Measurements from ENCODE around the gene PCGF3.
"Not testable (repeated sequence)": the region's sequence is repeated elsewhere in the genome, so short reads cannot be mapped to it uniquely, and the experiment has no call there.

Gene PCGF3

DNA sequence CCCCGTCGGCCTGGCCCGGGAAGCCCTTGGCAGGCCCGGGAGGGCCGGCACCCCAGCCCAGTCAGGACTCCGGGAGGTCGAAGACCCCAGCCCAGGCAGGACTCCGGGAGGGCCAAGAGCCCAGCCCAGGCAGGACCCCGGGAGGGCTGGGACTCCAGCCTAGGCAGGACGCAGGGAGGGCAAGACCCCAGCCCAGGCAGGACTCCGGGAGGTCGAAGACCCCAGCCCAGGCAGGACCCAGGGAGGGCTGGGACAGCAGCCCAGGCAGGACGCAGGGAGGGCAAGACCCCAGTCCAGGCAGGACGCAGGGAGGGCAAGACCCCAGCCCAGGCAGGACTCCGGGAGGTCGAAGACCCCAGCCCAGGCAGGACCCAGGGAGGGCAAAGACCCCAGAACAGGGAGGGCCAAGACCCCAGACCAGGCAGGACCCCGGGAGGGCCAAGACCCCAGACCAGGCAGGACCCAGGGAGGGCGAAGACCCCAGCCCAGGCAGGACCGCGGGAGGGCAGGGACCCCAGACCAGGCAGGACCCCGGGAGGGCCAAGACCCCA lies 526 bp downstream of the PCGF3 start:
- not testable (repeated sequence) for FAIRE-seq

- no peak for FAIRE-seq
Measured at GRCh38 chr4:706834-707598, 1.4 kb downstream of the PCGF3 start.

DNA sequence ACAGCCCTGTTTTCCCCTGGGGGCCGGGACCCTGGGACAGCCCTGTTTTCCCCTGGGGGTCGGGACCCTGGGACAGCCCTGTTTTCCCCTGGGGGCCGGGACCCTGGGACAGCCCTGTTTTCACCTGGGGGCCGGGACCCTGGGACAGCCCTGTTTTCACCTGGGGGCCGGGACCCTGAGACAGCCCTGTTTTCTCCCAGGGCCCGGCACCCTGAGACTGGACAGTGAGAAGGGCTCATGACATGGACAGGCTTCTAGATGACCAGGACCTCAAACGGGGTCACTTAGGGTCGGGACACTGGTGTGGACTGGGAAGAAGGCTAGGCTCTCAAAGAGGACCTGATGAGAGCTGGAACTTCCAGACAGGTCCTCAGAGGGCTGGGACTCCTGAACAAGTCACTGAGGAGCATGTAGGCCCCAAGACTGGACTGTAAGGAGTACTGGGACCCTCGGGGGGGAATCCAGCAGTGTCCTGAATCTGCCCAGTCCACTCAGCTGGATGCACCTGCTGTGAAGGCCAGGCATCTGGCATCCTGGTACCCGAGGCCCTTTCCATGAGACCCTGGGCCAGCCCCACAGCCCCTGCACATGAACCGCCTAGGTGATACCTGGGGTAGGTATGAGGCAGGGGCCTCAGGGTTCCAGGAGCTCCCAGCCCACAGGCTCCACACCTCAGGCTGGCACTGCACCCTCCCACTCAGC lies 2.4 kb downstream of the PCGF3 start:
- no peak for FAIRE-seq

DNA sequence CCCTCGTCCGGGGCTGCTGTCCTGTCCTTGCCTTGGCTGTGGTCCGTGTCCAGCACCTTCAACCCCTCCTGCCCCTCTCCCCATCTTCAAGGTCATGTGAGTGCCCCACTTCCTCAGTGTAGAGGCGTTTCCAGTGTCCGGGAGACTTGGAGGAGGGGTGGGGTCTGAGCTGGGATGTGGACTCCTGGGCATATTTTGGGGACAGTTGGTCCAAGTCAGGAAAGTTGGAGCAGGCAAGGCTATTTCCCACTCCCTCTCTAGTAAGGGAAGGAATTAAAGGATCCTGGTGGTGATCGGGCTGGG lies 3.0 kb downstream of the PCGF3 start:
- no peak for FAIRE-seq

DNA sequence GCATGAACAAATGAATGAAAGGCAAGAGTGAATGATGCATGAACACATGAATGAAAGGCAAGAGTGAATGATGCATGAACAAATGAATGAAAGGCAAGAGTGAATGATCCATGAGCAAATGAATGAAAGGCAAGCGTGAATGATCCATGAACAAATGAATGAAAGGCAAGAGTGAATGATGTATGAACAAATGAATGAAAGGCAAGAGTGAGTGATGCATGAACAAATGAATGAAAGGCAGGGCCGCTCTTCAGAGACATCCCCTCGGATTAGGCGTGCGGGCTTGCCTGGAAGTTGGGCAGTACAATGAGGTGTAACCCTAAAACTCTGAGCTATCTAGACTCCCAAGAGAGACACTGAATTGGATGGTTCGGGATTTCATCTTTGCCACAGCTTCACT lies 3.7 kb downstream of the PCGF3 start:
- no peak for FAIRE-seq

- no peak for FAIRE-seq
Measured at GRCh38 chr4:710116-710515, 4.5 kb downstream of the PCGF3 start.

- FAIRE-seq: no peak
Measured at GRCh38 chr4:710916-711315, 5.3 kb downstream of the PCGF3 start.

- no peak for FAIRE-seq
Measured at GRCh38 chr4:712093-712492, 6.5 kb downstream of the PCGF3 start.

- FAIRE-seq: no peak
Measured at GRCh38 chr4:712916-713632, 7.4 kb downstream of the PCGF3 start.

DNA sequence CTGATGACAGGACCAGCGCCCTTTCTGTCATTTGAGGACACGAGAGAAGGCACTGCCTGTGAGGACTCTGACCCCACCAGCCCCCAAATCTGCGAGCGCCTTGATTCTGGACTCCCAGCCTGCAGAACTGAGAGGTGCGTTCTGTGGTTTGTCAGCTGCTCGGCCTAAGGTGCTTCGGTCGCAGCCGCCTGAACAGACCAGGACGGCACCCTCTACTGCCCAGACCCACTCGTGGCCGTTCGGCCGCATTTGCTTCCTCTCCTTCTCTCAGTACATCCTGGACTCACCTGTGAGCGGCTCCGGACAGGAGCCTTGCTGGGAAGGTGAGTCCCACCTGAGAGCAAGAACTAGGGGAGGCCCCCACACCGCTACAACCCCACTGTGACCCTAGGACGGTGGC lies 8.5 kb downstream of the PCGF3 start:
- no peak for FAIRE-seq

GRCh38 chr4:717601-718320 lies 12.1 kb downstream of the PCGF3 start:
- FAIRE-seq: no peak

DNA sequence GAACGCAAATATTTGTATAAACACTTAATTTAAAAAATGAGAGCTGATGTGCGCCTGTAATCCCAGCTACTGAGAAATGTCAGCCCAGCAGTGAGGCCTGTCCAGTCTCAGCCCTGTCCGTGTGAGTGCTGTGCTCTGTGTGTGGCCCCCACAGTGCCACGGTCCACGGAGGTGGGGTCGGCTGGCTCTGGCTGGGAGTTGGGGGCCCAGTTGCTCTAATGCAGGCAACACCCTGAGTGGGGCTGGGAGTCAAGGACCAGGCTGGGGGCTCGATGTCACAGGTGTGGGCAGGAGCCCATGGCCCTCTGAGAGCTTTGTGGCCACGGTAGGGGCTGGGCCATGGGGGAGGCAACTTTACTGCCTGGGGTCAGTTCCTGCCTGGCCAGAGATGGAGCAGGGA lies 12.8 kb downstream of the PCGF3 start:
- no peak for FAIRE-seq

GRCh38 chr4:720111-720860 lies 14.7 kb downstream of the PCGF3 start:
- no peak for FAIRE-seq

DNA sequence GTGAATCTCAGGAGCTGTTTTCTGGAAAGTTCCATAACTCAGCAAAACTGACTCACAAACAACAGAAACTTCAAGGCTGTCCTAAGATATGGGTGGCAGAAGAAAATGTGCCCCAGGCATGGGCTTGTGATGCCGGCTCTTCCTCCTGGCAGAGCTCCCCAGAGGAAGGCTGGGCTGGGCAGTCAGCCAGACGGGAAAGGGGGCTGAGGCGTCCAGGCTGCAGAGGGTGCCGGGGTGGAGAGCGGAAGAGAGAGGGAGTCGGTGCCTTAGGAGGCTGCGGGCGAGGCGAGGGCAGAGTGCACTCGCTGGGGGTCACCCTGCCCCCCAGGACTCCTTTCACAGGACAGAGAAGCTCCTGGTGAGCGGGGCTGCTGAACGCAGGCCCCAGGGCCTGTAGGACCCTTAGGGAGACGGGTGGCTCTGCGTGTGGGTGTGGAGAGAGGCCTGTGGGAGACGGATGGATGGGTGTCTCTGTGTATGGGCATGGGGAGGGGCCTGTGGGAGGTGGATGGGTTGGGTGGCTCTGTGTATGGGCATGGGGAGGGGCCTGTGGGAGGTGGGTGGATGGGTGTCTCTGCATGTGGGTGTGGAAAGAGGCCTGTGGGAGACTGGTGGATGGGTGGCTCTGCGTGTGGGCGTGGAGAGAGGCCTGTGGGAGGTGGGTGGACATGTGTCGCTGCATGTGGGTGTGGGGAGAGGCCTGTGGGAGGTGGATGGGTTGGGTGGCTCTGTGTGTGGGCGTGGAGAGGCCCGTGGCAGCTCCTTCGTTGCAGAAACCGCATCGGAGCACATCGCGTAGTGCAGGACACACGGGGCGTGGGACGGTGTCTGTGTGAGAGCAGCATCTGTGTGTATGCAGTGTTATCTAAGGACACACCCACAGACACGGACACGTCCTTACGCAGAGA lies 15.9 kb downstream of the PCGF3 start:
- no peak for FAIRE-seq

GRCh38 chr4:722169-722725 lies 16.6 kb downstream of the PCGF3 start:
- FAIRE-seq: no peak

DNA sequence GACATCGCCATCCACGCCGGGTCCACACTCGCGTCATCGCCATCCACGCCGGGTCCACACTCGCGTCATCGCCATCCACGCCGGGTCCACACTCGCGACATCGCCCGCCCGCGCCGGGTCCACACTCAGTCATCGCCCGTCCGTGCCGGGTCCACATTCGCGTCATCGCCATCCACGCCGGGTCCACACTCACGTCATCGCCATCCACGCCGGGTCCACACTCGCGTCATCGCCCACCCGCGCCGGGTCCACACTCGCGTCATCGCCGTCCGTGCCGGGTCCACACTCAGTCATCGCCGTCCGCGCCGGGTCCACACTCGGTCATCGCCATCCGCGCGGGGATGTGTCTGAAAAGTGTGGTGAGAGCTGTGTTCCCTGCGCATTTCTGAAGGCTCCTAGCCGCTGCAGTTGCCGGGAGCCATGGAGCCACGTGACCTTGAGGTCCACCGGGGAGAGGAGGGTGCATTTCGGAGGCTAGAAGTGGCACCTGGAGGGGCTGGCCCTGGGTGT lies 17.3 kb downstream of the PCGF3 start:
- FAIRE-seq: no peak

- no peak for FAIRE-seq
Measured at GRCh38 chr4:723751-724530, 18.3 kb downstream of the PCGF3 start.

DNA sequence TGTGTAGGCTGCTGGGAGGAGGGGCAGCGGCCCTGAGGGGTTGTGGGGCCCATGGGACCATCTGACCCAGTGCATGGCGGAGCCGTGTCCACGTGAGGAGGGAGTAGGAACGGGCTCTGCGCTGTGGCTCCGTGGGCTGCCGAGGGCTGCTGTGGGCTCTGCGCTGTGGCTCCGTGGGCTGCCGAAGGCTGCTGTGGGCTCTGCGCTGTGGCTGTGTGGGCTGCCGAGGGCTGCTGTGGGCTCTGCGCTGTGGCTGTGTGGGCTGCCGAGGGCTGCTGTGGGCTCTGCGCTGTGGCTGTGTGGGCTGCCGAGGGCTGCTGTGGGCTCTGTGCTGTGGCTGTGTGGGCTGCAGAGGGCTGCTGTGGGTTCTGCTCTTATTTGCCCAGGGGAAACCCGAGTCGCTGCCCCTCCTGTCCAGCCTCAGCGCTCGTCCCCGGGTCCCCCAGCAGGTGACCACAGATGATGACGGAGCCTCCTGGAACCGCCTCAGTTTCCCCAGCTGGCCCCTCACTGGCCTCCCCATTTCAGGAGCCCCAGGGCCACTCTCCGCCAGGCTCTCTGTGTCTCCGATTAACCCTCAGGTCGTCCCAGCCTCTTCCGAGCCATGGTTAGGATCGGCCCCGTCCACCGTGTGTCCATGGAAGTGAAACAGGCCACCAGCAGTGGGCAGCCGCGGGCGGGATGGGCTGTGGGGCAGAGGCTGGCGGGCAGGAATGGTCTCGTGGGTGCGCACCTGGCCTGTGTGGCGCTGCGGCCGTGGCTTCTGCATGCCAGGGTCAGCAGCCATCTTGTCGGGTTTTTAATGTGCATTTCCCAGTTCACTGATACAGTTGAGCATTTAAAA lies 20.0 kb downstream of the PCGF3 start:
- no peak for FAIRE-seq
